ENCODE results near the gene TMEM87B.

- TF ChIP-seq CTCF (IDR thresholded peaks at IDR 0.05), result no peak
- no peak for TF ChIP-seq POLR2A (IDR thresholded peaks at IDR 0.05)
Observed at GRCh38 chr2:112148477-112148876, 93.4 kb downstream of the TMEM87B start.

Measured in heart left ventricle (tissue), 13 donors.